Testis (tissue), 3 donors: Measurements from ENCODE around the gene KCP. TPM values are rescaled to one million over a fixed set of nuclear protein-coding genes. Genes with fewer than 3 reads are reported as not detected.

Source experiments
- DNase-seq: peaks from one replicate; pipeline ENCODE4 v3.0.0-alpha.2; 2019
- H3K27ac ChIP-seq, 2 donors: fragments of 200-600 bp; sonication (generic); one replicate each; pipeline ENCODE4 v1.5.1; 2019
- H3K27me3 ChIP-seq: fragments of 200-600 bp; sonication (generic); one replicate; pipeline ENCODE4 v1.5.1; 2019
- H3K36me3 ChIP-seq: fragments of 200-600 bp; sonication (generic); one replicate; pipeline ENCODE4 v1.5.1; 2017; ENCODE audit warnings: low read depth; ENCODE audit errors: missing control alignments
- H3K4me1 ChIP-seq: fragments of 200-600 bp; sonication (generic); one replicate; pipeline ENCODE4 v1.5.1; 2019
- H3K4me3 ChIP-seq, 2 donors: fragments of 200-600 bp; sonication (generic); one replicate each; pipeline ENCODE4 v1.5.1; 2017 to 2019
- H3K9me3 ChIP-seq: fragments of 200-600 bp; sonication (generic); one replicate; pipeline ENCODE4 v1.5.1; 2017
- POLR2A ChIP-seq: fragments of 450-650 bp; IDR thresholded peaks from one replicate; pipeline ENCODE4 v1.6.1; 2017; ENCODE audit warnings: antibody characterized with exemption, mild to moderate bottlenecking, moderate library complexity
- WGBS, 2 donors: methylation state at CpG; one replicate each; pipeline ENCODE4 v1.1.5; 2018; 5-methylcytosine and 5-hydroxymethylcytosine counted together
- intact Hi-C: fragments of 100-400 bp; cut with DNase I; formaldehyde crosslinking; loops from one replicate; pipeline ENCODE4 v1.15.1; 2023; ENCODE audit warnings: low total_unique reads
- polyA plus RNA-seq: library from polyadenylated mRNA; stranded (reverse); fragments of 350-450 nt; fragmentation: Illumina TruSeq; extraction: RNeasy Lipid Tissue Mini Kit (QIAGEN cat#74804); gene quantifications from one replicate; pipeline ENCODE4 v1.2.3, GENCODE V29; 2014; ENCODE audit warnings: low read depth, low replicate concordance; ENCODE audit not compliant: insufficient read depth
- total RNA-seq, 2 donors: library from RNA; depleted of rRNA; stranded (reverse); fragments of >200 nt; gene quantifications; one replicate each; pipeline ENCODE4 v1.2.3, GENCODE V29; 2016
- TF ChIP-seq, protein P1 (sequence below), 3 experiments: fragments of 450-650 bp in 2 of 3; fragments of 200-600 bp in 1 of 3; sonication (generic) in 1 of 3; IDR thresholded peaks; one replicate each; pipeline ENCODE4 v1.5.1; 2016 to 2019; ENCODE audit warnings: antibody characterized with exemption in 3 of 3, mild to moderate bottlenecking in 2 of 3, moderate library complexity in 1 of 3

Gene KCP
- total and polyA plus RNA-seq, 3 donors from 2014 or later = 0.68 to 1.4 (median 1.2) TPM

DNA sequence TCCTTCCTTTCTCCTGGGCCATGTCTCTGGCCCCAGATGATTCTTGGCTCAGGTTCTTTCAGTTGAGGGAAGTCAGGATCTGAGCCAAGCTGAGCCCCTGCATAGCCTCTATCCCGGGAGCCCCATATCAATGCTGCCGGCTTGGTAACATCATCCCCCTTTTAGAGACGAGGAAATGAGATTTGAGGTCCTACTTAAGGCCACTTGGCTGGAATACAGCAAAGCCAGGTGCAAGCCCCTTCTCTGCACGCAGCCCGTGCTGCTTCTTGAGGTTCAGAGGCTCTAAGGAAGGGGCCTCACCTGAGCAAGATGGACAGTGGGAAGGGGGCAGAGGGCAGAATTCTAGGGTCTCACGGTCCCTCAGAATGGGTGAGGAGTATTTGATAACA, 24.8 kb upstream of the KCP start:
- Histone ChIP-seq H3K4me1 (peaks cover 4% of the 10 kb centered on the region), H3K9me3 (no peaks in the 10 kb centered on the region), H3K27me3 (no peaks in the 10 kb centered on the region), H3K4me3 (no peak overlapping the region), H3K36me3 (no peaks in the 10 kb centered on the region), H3K27ac (no peak overlapping the region)
- TF ChIP-seq, protein P1, sequence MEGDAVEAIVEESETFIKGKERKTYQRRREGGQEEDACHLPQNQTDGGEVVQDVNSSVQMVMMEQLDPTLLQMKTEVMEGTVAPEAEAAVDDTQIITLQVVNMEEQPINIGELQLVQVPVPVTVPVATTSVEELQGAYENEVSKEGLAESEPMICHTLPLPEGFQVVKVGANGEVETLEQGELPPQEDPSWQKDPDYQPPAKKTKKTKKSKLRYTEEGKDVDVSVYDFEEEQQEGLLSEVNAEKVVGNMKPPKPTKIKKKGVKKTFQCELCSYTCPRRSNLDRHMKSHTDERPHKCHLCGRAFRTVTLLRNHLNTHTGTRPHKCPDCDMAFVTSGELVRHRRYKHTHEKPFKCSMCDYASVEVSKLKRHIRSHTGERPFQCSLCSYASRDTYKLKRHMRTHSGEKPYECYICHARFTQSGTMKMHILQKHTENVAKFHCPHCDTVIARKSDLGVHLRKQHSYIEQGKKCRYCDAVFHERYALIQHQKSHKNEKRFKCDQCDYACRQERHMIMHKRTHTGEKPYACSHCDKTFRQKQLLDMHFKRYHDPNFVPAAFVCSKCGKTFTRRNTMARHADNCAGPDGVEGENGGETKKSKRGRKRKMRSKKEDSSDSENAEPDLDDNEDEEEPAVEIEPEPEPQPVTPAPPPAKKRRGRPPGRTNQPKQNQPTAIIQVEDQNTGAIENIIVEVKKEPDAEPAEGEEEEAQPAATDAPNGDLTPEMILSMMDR (IDR thresholded peaks at IDR 0.05) = no peak
- TF ChIP-seq POLR2A = no peak
- WGBS, 2 donors = 44 to 56% methylated on average over 6 of the region's 6 CpGs
- no peak for DNase-seq
- intact Hi-C loops = no loop called here

DNA sequence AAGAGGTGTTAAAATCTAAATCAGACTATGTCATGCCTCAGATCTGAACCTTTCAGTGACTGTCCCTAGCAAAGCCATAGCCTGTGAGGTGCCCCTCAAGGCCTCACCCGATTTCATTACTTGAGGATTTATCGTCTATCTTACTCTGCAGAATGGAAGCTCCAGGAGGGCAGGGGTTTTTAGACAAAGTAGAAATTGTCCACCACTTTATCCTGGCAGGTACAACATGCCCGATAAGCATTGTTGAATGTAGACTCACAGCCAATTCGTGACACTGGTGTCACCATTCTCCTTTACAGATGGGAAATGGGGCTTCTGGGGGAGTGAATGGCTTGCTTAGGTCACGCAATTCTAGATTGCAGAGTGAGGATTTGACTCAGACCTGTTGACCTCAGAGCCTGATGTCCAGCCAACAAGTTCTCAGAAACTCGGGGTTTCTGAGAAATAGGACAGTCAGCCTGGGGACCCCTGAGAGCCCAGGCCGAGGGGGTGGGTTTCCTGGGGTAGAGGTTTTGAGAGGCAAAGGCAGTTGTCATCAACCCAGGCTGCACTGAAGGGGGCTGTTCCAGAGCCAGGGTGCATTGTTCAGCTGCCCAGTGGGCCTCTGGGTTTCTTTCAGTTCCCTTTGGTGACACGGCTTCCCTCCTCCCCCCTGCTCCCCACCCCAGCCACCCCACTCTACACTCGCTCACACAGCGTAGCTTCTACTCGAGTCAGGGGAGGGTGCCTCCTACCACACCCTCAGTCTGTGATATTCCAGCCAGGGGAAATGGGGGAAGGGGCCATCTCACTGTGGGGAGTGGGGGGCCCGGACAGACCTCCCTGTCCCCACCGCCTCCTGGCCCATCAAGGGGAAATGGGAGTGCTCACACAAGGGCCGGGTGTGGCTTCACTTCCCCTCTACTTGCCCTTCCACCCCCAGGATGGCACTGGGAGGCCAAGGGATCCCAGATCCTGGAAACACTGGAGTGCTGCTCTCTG, 24.1 kb upstream of the KCP start:
- TF ChIP-seq, protein P1 (IDR thresholded peaks at IDR 0.05) = no peak
- TF ChIP-seq POLR2A = no peak
- H3K9me3 ChIP-seq = no peaks in the 10 kb centered on the region
- no peak overlapping the region for H3K27ac ChIP-seq
- intact Hi-C loops = no loop called here
- no peaks in the 10 kb centered on the region for H3K27me3 ChIP-seq
- H3K4me1 ChIP-seq = peaks cover 4% of the 10 kb centered on the region
- no peaks in the 10 kb centered on the region for H3K36me3 ChIP-seq
- H3K4me3 ChIP-seq = no peak overlapping the region
- WGBS, 2 donors = 85 to 86% methylated on average over 13 to 14 of the region's 14 CpGs
- DNase-seq = no peak

DNA sequence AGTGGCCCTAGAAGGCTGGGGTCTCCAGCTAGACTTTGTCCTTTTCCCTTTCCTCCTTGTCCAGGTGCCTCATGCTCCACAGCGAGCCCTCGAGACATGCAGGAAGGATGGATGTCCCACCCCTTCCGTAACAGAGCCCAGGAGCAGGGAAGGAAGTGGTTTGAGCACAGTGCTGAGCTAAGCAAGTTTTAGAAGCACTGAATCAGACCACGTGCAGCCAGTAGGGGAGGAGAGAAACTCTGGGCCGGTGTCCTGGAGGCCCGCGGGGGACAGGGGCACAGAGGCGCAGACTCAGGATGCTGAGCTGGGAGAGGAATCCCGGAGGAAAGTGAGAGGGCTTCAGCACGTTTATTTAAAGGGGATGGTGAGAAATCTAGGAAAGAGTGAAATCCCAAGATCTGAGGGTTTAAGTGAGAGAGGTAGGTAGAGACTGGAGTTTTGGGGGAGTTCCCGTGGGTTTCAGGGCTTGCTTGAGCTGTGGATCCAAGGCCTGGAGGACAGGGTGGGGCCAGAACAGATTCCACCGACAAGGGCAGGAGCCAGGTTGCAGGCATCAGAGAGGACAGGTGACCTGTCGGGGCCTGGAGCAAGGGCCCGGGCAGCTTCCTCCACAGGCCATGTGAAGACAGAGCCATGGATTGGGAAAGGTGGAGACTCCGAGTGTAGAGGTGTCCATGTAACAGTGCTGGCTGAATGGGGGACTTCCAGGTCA, 22.8 kb upstream of the KCP start:
- no peak for TF ChIP-seq POLR2A
- TF ChIP-seq, protein P1 (IDR thresholded peaks at IDR 0.05) = no peak
- Histone ChIP-seq H3K36me3 (no peaks in the 10 kb centered on the region), H3K27ac (no peak overlapping the region), H3K27me3 (no peaks in the 10 kb centered on the region), H3K4me1 (peaks cover 4% of the 10 kb centered on the region), H3K9me3 (no peaks in the 10 kb centered on the region), H3K4me3 (no peak overlapping the region)
- intact Hi-C loops = no loop called here
- no peak for DNase-seq
- 56 to 71% methylated on average over 12 to 15 of the region's 15 CpGs for WGBS, 2 donors

DNA sequence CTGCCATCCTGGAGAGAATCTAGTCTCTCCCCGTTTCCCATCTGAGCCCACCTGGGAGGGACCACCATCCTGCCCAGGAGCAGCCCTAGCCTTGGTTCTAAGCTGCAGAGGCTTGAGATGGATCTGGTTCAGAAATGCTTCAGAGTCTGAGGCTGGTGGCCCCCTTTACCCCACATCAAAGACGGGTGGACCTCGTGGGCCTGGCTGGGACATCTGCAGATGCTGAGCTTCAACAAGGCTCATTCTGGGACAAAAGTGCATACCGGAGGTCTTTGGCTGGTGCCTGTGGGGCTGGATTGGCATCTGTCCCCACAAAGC, 22.3 kb upstream of the KCP start:
- no peaks in the 10 kb centered on the region for H3K27me3 ChIP-seq
- no peaks in the 10 kb centered on the region for H3K36me3 ChIP-seq
- WGBS, 2 donors = 68 to 80% methylated on average over 2 to 4 of the region's 4 CpGs
- DNase-seq = no peak
- intact Hi-C loops = no loop called here
- H3K4me3 ChIP-seq = no peak overlapping the region
- no peaks in the 10 kb centered on the region for H3K9me3 ChIP-seq
- TF ChIP-seq, protein P1 (IDR thresholded peaks at IDR 0.05) = no peak
- no peak for TF ChIP-seq POLR2A
- H3K27ac ChIP-seq = no peak overlapping the region
- no peaks in the 10 kb centered on the region for H3K4me1 ChIP-seq
